HG03520 (cell line): ENCODE results near the gene CST9.
"Not testable (repeated sequence)": the region's sequence is repeated elsewhere in the genome, so short reads cannot be mapped to it uniquely, and the experiment has no call there.

Experiments
- ATAC-seq: cut with Tn5 transposase; IDR thresholded peaks from one replicate; pipeline ENCODE4 v1.9.1; 2021; ENCODE audit warnings: mild to moderate bottlenecking, moderate library complexity; ENCODE audit not compliant: unreplicated experiment

The CST9 gene

GRCh38 chr20:23637282-23638221 lies 31.8 kb upstream of the CST9 start, which contains the start of gene CST3:
Gene CST3, minus strand, starts transcription at chr20:23637955. Its CDS starts 93 bp downstream, at chr20:23637862.
- peak; percentile 45 for ATAC-seq

DNA sequence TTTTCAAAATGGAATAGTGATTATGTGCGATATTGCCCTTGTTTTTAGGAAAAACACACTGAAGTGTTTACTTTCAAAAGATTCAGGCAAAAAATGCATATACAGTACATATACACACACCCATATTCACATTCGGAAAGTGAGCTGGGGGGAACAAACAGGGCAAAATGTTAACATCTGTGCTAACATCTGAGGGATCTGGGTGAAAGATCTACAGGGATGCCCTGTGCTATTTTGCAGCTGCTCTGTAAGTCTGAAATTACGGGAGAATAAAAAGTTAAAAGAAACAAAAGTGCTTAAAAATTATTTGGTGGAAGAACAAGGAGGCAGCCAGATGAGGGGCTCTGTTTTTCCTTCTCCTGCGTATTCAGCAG lies 31.2 kb upstream of the CST9 start:
- no peak for ATAC-seq

DNA sequence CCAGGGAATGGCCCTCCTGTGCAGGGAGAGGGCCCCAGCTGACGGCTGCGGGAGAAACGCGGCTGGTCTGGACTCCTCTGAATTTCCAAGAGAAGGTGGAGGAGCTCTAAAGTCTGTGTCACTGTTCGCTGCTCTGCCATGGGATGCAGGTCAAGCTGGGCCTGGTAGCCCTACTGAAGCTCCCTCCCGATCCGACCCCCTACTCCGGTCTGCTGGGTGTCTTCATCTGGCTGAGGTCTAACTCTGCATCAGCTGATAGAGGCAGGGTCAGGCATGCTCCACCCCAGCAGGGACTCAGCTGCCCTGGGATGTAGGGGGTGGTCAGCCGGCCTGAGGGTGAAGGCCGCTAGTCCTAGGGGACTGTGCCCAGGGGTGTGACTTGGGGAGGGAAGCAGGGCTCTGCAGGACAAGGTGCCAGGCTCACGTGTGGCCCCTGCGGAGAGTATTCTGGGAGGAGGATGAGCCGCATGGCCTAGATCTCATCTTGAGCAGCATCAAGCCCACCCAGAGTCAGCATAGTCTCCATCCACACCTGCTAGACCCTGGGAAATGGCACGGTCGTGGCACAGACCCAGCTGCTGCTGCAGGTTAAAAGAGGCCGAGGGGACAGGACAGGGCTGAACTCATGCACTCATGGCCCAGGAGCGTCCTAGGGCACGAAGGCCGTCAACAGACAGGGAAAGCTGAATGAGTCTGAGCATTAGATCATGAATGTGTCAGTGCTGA lies 30.6 kb upstream of the CST9 start:
- no peak for ATAC-seq

- ATAC-seq, result not testable (repeated sequence)
Measured at GRCh38 chr20:23635768-23636090, 30.0 kb upstream of the CST9 start.

- no peak for ATAC-seq
Measured at GRCh38 chr20:23634985-23635767, 29.5 kb upstream of the CST9 start.

- ATAC-seq, result no peak
Measured at GRCh38 chr20:23634044-23634801, 28.5 kb upstream of the CST9 start.

DNA sequence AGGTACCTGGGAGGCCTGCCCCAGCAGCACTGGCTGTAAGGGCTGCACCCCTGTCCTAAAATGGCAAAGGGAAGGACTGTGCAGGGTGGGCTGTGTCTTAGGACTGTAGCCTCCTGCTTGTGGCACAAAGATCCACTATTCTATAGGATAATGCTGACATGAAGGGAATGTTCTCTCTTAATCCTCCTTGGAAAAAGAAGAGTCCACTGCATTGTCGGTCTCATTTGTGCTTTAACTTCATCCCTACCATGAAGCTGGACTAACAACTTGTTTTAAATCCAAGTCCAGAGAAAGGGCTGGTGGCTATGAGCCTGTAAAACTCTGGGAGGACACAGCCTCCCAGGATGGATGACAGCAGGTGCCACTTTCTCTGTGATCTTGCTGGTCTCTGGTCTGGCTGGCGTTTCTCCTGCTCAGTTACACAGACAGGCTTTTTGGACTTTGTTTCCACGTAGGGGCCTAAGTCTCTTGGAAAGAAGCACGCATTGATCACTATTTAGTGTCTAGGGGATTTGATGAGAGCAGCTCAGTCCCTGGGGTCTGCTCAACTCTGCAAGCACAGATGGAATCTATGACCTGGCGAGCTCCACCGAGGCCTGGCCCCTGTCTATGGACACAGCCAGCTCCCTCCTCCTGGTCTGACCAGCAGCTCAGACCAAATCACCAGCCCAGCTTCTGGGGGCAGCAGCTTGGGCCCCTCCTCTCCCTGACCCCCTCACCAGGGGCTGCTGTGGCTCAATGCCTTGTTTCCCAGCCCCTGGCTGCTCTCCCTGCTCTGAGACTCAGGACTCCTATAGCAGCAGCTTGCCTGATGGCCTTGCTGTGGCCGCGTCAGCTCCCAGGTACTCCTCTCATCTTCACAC lies 27.2 kb upstream of the CST9 start:
- ATAC-seq, result no peak

DNA sequence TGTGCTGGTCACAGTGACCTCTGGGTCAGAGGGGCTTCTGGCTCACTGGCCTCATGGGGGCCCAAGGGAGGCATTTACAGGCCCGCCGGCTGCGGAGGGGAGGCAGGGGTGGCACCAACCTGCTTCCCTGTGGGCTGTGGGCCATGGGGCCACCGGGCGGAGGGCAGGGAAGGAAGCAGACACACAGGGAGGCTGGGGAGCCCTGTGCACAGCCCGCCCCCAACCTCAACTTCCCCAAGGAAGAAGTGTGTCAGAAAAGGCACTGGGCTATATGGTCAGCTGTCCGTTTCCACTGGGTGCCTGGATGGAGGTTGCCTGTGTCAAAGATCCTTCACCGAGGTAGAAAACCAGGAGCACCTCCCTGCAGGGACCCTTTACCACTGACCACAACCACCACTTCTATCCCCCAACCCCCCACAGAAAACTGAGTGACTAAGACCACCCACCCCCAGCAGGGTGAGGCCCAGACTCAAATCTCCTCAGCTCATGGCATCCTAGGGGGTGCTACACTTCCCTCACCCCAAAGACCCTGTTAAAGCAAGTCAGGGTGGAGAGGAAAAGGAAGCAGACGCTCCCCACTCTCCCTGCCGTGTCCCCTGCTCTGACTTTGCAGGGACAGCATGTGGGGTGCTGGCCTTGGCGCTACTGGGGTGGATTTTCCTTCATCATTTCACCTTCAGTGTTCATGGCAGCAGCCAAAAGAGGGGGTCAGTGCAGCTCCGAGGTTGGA lies 26.4 kb upstream of the CST9 start:
- no peak for ATAC-seq

- no peak for ATAC-seq
Measured at GRCh38 chr20:23631226-23631822, 25.6 kb upstream of the CST9 start.

DNA sequence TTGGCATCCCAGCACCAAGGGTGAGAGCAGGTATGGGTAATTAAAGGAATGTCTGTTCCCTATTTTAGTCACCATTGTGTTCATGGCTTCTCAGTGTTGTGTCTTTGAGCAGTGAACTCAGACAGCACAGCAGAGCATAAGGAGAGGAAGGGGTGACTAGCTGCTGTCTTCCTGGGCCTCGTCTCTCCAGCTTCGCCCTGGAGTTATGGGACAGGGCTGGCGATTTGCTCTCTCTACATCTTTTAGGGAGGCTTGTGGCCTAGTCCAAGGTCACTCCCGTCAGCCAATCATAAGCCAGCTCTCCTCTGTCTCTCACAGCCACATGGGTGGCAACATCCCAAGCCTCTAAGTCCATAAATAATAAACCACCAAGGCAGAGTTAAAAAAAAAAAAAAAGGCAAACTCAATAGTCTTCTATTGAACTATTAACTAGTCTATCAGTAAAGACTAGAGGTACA lies 24.7 kb upstream of the CST9 start:
- no peak for ATAC-seq

- no peak for ATAC-seq
Measured at GRCh38 chr20:23629542-23630391, 24.1 kb upstream of the CST9 start.

- ATAC-seq, result no peak
Measured at GRCh38 chr20:23629017-23629541, 23.4 kb upstream of the CST9 start.

GRCh38 chr20:23628402-23629016 lies 22.8 kb upstream of the CST9 start:
- ATAC-seq, result no peak

DNA sequence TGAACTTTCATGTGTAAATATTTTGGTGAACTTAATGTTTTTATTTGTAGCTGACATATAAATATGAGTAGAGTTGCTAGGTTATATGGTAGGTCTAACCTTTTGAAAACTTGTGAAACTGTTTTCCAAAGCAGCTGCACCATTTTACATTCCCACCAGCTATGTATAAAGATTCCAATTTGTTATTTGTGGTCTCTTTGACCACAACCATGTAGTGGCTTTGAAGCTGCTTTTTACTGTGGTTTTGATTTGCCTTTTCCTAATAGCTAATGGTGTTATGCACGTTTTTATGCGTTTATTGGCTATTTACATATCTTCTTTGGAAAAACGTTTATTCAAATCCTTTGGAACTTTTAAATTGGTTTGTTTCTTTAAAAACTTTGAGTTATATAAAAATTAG lies 21.8 kb upstream of the CST9 start:
- ATAC-seq, result no peak

- no peak for ATAC-seq
Measured at GRCh38 chr20:23626040-23626620, 20.4 kb upstream of the CST9 start.

- no peak for ATAC-seq
Measured at GRCh38 chr20:23625236-23625964, 19.7 kb upstream of the CST9 start.
